WTC11 (cell line): ENCODE results near the gene TUT4. TPM values are rescaled to one million over a fixed set of nuclear protein-coding genes. Genes with fewer than 3 reads are reported as not detected.

Experiments
- ATAC-seq: fragments of 200-7000 bp; cut with Tn5 transposase; 2 replicates; pipeline ENCODE4 v1.10.0; 2021; ENCODE audit warnings: mild to moderate bottlenecking, moderate library complexity
- CTCF ChIA-PET: fragments of 300-600 bp; sonication (Branson Sonifier 250); formaldehyde crosslinking; loops from one replicate; lab custom pipeline; 2021; ENCODE audit warnings: antibody characterized with exemption; lab: Charles Lee
- POLR2A ChIA-PET: fragments of 350-600 bp; sonication (Branson Sonifier 250); formaldehyde crosslinking; loops from one replicate; lab custom pipeline; 2021; ENCODE audit warnings: antibody characterized with exemption; lab: Charles Lee
- DNase-seq: peaks from one replicate; pipeline ENCODE4 v3.0.0; 2021; ENCODE audit warnings: low spot score
- H3K27ac Mint-ChIP-seq: 2 replicates; pipeline ENCODE4 v1.8.0; 2021; ENCODE audit warnings: mixed read lengths
- H3K27me3 Mint-ChIP-seq: 2 replicates; pipeline ENCODE4 v1.8.0; 2021; ENCODE audit warnings: low read depth, mild to moderate bottlenecking, moderate library complexity, mixed read lengths
- H3K36me3 Mint-ChIP-seq: 2 replicates; pipeline ENCODE4 v1.8.0; 2021; ENCODE audit warnings: mixed read lengths
- H3K4me1 Mint-ChIP-seq: 2 replicates; pipeline ENCODE4 v1.8.0; 2022; ENCODE audit warnings: mixed read lengths
- H3K4me3 Mint-ChIP-seq: 2 replicates; pipeline ENCODE4 v1.8.0; 2021; ENCODE audit warnings: mild to moderate bottlenecking, moderate library complexity, mixed read lengths
- H3K9me3 Mint-ChIP-seq: 2 replicates; pipeline ENCODE4 v1.8.0; 2021; ENCODE audit warnings: mixed read lengths
- AR ChIP-seq: fragments of 250-450 bp; sonication (Bioruptor Pico); IDR thresholded peaks from 2 replicates; pipeline ENCODE4 v1.9.0; 2021; ENCODE audit warnings: mild to moderate bottlenecking
- ATF3 ChIP-seq: sonication (generic); formaldehyde crosslinking; conservative IDR thresholded peaks from 2 replicates; pipeline ENCODE4 v1.8.1; 2022; ENCODE audit warnings: mild to moderate bottlenecking, missing genetic modification reagents
- EMX1 ChIP-seq: fragments of 250-450 bp; sonication (Bioruptor Pico); IDR thresholded peaks from 2 replicates; pipeline ENCODE4 v1.8.0; 2021; ENCODE audit warnings: mild to moderate bottlenecking
- ERG ChIP-seq: fragments of 250-450 bp; sonication (Bioruptor Pico); IDR thresholded peaks from 2 replicates; pipeline ENCODE4 v1.8.0; 2021; ENCODE audit warnings: mild to moderate bottlenecking
- FOXK1 ChIP-seq: sonication (generic); formaldehyde crosslinking; IDR thresholded peaks from 2 replicates; pipeline ENCODE4 v1.8.0; 2022; ENCODE audit warnings: mild to moderate bottlenecking, moderate library complexity, missing genetic modification reagents
- MAX ChIP-seq: sonication (generic); formaldehyde crosslinking; IDR thresholded peaks from 2 replicates; pipeline ENCODE4 v1.8.0; 2022; ENCODE audit warnings: mild to moderate bottlenecking, missing genetic modification reagents
- MXD4 ChIP-seq: fragments of 250-450 bp; sonication (Bioruptor Pico); IDR thresholded peaks from 2 replicates; pipeline ENCODE4 v1.8.0; 2021; ENCODE audit warnings: mild to moderate bottlenecking, moderate library complexity, borderline replicate concordance
- PRDM15 ChIP-seq: sonication (generic); formaldehyde crosslinking; IDR thresholded peaks from 2 replicates; pipeline ENCODE4 v1.8.0; 2022; ENCODE audit warnings: missing genetic modification reagents
- TCF7 ChIP-seq: sonication (generic); formaldehyde crosslinking; IDR thresholded peaks from 2 replicates; pipeline ENCODE4 v1.8.0; 2022; ENCODE audit warnings: mild to moderate bottlenecking, low read depth, missing genetic modification reagents, moderate library complexity
- TP53 ChIP-seq: sonication (generic); formaldehyde crosslinking; IDR thresholded peaks from 2 replicates; pipeline ENCODE4 v1.8.1; 2023; ENCODE audit warnings: mild to moderate bottlenecking, missing genetic modification reagents
- USF2 ChIP-seq: sonication (generic); formaldehyde crosslinking; IDR thresholded peaks from 2 replicates; pipeline ENCODE4 v1.8.1; 2023; ENCODE audit warnings: mild to moderate bottlenecking, missing genetic modification reagents, moderate library complexity
- ZBTB21 ChIP-seq: sonication (generic); formaldehyde crosslinking; IDR thresholded peaks from 2 replicates; pipeline ENCODE4 v1.8.1; 2023; ENCODE audit warnings: mild to moderate bottlenecking, missing genetic modification reagents, borderline replicate concordance
- ZMAT4 ChIP-seq: fragments of 250-450 bp; sonication (Bioruptor Pico); IDR thresholded peaks from 2 replicates; pipeline ENCODE4 v1.9.0; 2021; ENCODE audit warnings: mild to moderate bottlenecking
- ZNF121 ChIP-seq: sonication (generic); formaldehyde crosslinking; IDR thresholded peaks from 2 replicates; pipeline ENCODE4 v1.8.0; 2023; ENCODE audit warnings: missing genetic modification reagents
- ZNF232 ChIP-seq: sonication (generic); formaldehyde crosslinking; IDR thresholded peaks from 2 replicates; pipeline ENCODE4 v1.8.0; 2022; ENCODE audit warnings: mild to moderate bottlenecking, missing genetic modification reagents
- ZNF396 ChIP-seq: fragments of 250-450 bp; sonication (Bioruptor Pico); IDR thresholded peaks from 2 replicates; pipeline ENCODE4 v1.8.0; 2021; ENCODE audit warnings: mild to moderate bottlenecking, moderate library complexity, borderline replicate concordance
- ZNF423 ChIP-seq: fragments of 250-450 bp; sonication (Bioruptor Pico); IDR thresholded peaks from 2 replicates; pipeline ENCODE4 v2.1.2; 2022; ENCODE audit warnings: mild to moderate bottlenecking, moderate library complexity
- total RNA-seq: library from RNA; stranded (reverse); gene quantifications from 3 replicates; pipeline ENCODE4 v1.2.3, GENCODE V29; 2021

TUT4 gene
- total RNA-seq, 1 experiment from 2014 or later: 63.3 TPM

- TF ChIP-seq ZBTB21 (CRISPR knock-in tag) (no peak), MAX (no peak)
Observed at GRCh38 chr1:52414942-52415341, 137.9 kb downstream of the TUT4 start (continued).

- TF ChIP-seq FOXK1 (CRISPR knock-in tag): no peak
- no peak for TF ChIP-seq USF2
- TF ChIP-seq ZNF423 (CRISPR knock-in tag): no peak
- TF ChIP-seq ZNF121 (CRISPR knock-in tag): peak; percentile 76; the same call in 1 of the 2 replicates
- TF ChIP-seq AR (CRISPR knock-in tag): no peak
- DNase-seq: no peak
- H3K27ac Mint-ChIP-seq: no peak overlapping the region
- H3K9me3 Mint-ChIP-seq: no peaks in the 10 kb centered on the region
- no peak overlapping the region for H3K4me3 Mint-ChIP-seq
- no peak for ATAC-seq
- POLR2A ChIA-PET: no interaction called here
- peaks cover 75% of the 10 kb centered on the region for H3K36me3 Mint-ChIP-seq
- CTCF ChIA-PET: no interaction called here
- H3K4me1 Mint-ChIP-seq: no peaks in the 10 kb centered on the region
- H3K27me3 Mint-ChIP-seq: no peaks in the 10 kb centered on the region
Observed at GRCh38 chr1:52413410-52413989, 139.4 kb downstream of the TUT4 start.

GRCh38 chr1:52404975-52405338 is 147.9 kb downstream of the TUT4 start:
- Mint-ChIP-seq H3K36me3 (peaks cover 48% of the 10 kb centered on the region), H3K4me1 (peaks cover 23% of the 10 kb centered on the region), H3K27me3 (no peaks in the 10 kb centered on the region), H3K9me3 (no peaks in the 10 kb centered on the region), H3K4me3 (peak overlapping the region; percentile 100), H3K27ac (peak overlapping the region; percentile 100)
- ChIA-PET CTCF (interaction anchor here (0.6 to 1.6 kb wide), 3 partner anchors 148 to 282 kb away, joined by 4 to 13 read pairs (median 4); partner anchors contain the start of gene TUT4), POLR2A (interaction anchor here (0.5 to 1.9 kb wide), 15 partner anchors 12 to 349 kb away, joined by 3 to 16 read pairs (median 3); partner anchors contain the start of genes BTF3L4, CC2D1B, TUT4 and TXNDC12)
- TF ChIP-seq ZMAT4 (CRISPR knock-in tag) (no peak), ERG (no peak)
- ATAC-seq: no peak
- no peak for DNase-seq

GRCh38 chr1:52404116-52404974 is 148.5 kb downstream of the TUT4 start, which contains the start of the genes ORC1 and PRPF38A:
Gene ORC1, minus strand, starts transcription at chr1:52404423. Its CDS starts 2,200 bp downstream, at chr1:52402223.
Gene PRPF38A, plus strand, starts transcription at chr1:52404602. Its CDS starts 148 bp downstream, at chr1:52404750.
- ChIA-PET POLR2A (interaction anchor here (0.5 to 1.9 kb wide), 17 partner anchors 12 to 349 kb away, joined by 3 to 16 read pairs (median 3); partner anchors contain the start of genes BTF3L4, CC2D1B, SHISAL2A and TUT4), CTCF (interaction anchor here (0.6 to 1.6 kb wide), 6 partner anchors 21 to 282 kb away, joined by 3 to 13 read pairs (median 4); partner anchors contain the start of gene TUT4)
- Mint-ChIP-seq H3K4me3 (peak within 1 kb of the TSS; percentile 100), H3K4me1 (peaks cover 23% of the 10 kb centered on the region), H3K36me3 (peaks cover 52% of the 10 kb centered on the region), H3K27ac (peak within 1 kb of the TSS; percentile 100), H3K9me3 (no peaks in the 10 kb centered on the region), H3K27me3 (no peaks in the 10 kb centered on the region)
- ATAC-seq: peak; percentile 92
- DNase-seq: peak; percentile 98
- TF ChIP-seq ZNF423 (CRISPR knock-in tag) (no peak), EMX1 (CRISPR knock-in tag) (no peak), ATF3 (CRISPR knock-in tag) (no peak), MXD4 (CRISPR knock-in tag) (no peak), PRDM15 (CRISPR knock-in tag) (no peak), TP53 (no peak), TCF7 (CRISPR knock-in tag) (no peak), ZNF396 (CRISPR knock-in tag) (no peak), ZNF232 (CRISPR knock-in tag) (no peak; the same call in 1 of the 2 replicates)
